ENCODE measurements around the gene NBDY.

DNA sequence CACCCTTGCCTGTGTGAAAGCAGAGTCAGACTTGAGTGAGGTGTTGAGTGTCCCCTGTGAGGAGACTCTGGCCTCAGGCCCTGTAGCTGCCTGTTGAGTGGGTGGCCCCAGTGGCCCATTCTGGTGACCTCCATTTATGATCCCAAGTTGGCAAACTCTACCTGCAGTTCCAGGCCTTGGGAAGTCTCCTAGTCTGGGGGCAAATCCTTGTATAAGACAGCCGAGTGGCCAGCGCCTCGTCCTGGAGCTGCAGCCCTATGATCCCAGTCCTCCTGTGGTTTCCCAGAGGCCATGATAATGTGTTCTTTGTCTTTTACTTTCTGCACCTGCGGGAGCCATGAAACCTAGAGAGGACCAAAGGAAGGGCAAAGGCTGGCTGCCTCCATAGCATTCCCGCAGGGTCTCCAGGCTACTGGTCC, 58.7 kb downstream of the NBDY start:
- TF ChIP-seq, protein P1, sequence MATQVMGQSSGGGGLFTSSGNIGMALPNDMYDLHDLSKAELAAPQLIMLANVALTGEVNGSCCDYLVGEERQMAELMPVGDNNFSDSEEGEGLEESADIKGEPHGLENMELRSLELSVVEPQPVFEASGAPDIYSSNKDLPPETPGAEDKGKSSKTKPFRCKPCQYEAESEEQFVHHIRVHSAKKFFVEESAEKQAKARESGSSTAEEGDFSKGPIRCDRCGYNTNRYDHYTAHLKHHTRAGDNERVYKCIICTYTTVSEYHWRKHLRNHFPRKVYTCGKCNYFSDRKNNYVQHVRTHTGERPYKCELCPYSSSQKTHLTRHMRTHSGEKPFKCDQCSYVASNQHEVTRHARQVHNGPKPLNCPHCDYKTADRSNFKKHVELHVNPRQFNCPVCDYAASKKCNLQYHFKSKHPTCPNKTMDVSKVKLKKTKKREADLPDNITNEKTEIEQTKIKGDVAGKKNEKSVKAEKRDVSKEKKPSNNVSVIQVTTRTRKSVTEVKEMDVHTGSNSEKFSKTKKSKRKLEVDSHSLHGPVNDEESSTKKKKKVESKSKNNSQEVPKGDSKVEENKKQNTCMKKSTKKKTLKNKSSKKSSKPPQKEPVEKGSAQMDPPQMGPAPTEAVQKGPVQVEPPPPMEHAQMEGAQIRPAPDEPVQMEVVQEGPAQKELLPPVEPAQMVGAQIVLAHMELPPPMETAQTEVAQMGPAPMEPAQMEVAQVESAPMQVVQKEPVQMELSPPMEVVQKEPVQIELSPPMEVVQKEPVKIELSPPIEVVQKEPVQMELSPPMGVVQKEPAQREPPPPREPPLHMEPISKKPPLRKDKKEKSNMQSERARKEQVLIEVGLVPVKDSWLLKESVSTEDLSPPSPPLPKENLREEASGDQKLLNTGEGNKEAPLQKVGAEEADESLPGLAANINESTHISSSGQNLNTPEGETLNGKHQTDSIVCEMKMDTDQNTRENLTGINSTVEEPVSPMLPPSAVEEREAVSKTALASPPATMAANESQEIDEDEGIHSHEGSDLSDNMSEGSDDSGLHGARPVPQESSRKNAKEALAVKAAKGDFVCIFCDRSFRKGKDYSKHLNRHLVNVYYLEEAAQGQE (IDR thresholded peaks at IDR 0.05) = no peak
- no peak for TF ChIP-seq TAF1 (conservative IDR thresholded peaks at IDR 0.05)
- TF ChIP-seq, protein P2, sequence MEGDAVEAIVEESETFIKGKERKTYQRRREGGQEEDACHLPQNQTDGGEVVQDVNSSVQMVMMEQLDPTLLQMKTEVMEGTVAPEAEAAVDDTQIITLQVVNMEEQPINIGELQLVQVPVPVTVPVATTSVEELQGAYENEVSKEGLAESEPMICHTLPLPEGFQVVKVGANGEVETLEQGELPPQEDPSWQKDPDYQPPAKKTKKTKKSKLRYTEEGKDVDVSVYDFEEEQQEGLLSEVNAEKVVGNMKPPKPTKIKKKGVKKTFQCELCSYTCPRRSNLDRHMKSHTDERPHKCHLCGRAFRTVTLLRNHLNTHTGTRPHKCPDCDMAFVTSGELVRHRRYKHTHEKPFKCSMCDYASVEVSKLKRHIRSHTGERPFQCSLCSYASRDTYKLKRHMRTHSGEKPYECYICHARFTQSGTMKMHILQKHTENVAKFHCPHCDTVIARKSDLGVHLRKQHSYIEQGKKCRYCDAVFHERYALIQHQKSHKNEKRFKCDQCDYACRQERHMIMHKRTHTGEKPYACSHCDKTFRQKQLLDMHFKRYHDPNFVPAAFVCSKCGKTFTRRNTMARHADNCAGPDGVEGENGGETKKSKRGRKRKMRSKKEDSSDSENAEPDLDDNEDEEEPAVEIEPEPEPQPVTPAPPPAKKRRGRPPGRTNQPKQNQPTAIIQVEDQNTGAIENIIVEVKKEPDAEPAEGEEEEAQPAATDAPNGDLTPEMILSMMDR (IDR thresholded peaks at IDR 0.05; ENCODE audit: low read depth, low read length, missing input control) = no peak
- TF ChIP-seq YY1 (IDR thresholded peaks at IDR 0.05) = no peak
- TF ChIP-seq SP1 (IDR thresholded peaks at IDR 0.05) = no peak
- TF ChIP-seq, protein P3, sequence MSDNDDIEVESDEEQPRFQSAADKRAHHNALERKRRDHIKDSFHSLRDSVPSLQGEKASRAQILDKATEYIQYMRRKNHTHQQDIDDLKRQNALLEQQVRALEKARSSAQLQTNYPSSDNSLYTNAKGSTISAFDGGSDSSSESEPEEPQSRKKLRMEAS (IDR thresholded peaks at IDR 0.05) = no peak
- TF ChIP-seq FOXA1 (IDR thresholded peaks at IDR 0.05) = no peak
- TF ChIP-seq RAD21 (IDR thresholded peaks at IDR 0.05) = no peak
- no peak for TF ChIP-seq HNF4A (conservative IDR thresholded peaks at IDR 0.05)
- no peak for TF ChIP-seq JUND (IDR thresholded peaks at IDR 0.05)
- TF ChIP-seq, protein P4, sequence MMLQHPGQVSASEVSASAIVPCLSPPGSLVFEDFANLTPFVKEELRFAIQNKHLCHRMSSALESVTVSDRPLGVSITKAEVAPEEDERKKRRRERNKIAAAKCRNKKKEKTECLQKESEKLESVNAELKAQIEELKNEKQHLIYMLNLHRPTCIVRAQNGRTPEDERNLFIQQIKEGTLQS (IDR thresholded peaks at IDR 0.05) = no peak
- no peak for TF ChIP-seq NR2F2 (IDR thresholded peaks at IDR 0.05)
- TF ChIP-seq, protein P5, sequence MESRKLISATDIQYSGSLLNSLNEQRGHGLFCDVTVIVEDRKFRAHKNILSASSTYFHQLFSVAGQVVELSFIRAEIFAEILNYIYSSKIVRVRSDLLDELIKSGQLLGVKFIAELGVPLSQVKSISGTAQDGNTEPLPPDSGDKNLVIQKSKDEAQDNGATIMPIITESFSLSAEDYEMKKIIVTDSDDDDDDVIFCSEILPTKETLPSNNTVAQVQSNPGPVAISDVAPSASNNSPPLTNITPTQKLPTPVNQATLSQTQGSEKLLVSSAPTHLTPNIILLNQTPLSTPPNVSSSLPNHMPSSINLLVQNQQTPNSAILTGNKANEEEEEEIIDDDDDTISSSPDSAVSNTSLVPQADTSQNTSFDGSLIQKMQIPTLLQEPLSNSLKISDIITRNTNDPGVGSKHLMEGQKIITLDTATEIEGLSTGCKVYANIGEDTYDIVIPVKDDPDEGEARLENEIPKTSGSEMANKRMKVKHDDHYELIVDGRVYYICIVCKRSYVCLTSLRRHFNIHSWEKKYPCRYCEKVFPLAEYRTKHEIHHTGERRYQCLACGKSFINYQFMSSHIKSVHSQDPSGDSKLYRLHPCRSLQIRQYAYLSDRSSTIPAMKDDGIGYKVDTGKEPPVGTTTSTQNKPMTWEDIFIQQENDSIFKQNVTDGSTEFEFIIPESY (IDR thresholded peaks at IDR 0.05) = no peak
